A549 (cell line): ENCODE measurements around the gene RAPGEF3. TPM values are rescaled to one million over a fixed set of nuclear protein-coding genes. Genes with fewer than 3 reads are reported as not detected.

Source experiments
- ATAC-seq, 2 experiments: fragments of 200-7000 bp in 1 of 2; fragments of >200 bp in 1 of 2; cut with Nextera tagmentation in 1 of 2; cut with Tn5 transposase in 1 of 2; 3 replicates each; pipeline versions ENCODE4 v1.8.0 to v1.9.1; 2018 to 2020; ENCODE audit warnings: mild to moderate bottlenecking in 1 of 2, moderate library complexity in 1 of 2
- CTCF ChIA-PET: fragments of 300-600 bp; sonication (Branson Sonifier 250); formaldehyde crosslinking; extraction: SDS; loops from one replicate; lab custom pipeline; 2021; ENCODE audit warnings: antibody characterized with exemption, inconsistent platforms; lab: Yijun Ruan, JAX
- POLR2A ChIA-PET: fragments of 350-600 bp; formaldehyde crosslinking; extraction: SDS; loops from one replicate; lab custom pipeline; 2021; ENCODE audit warnings: antibody characterized with exemption, inconsistent platforms; lab: Yijun Ruan, JAX
- DNase-seq, 2 experiments: peaks; one replicate each; pipeline versions ENCODE4 v3.0.0 to v3.0.0-alpha.2; 2011 to 2016; ENCODE audit warnings: low read depth in 1 of 2, low spot score in 1 of 2
- FAIRE-seq: peaks from 2 replicates; lab custom pipeline; 2011; peaks lifted over from hg19 to GRCh38; lab: Jason Lieb, UNC
- H3K27ac ChIP-seq, 2 experiments: fragments of >200 bp; sonication (Bioruptor Twin); formaldehyde crosslinking; 3 replicates each; pipeline ENCODE4 v1.5.1; 2016 to 2017
- H3K4me1 ChIP-seq: fragments of >200 bp; sonication (Bioruptor Twin); formaldehyde crosslinking; 3 replicates; pipeline ENCODE4 v1.6.1; 2016
- H3K4me2 ChIP-seq: fragments of >200 bp; sonication (Bioruptor Twin); formaldehyde crosslinking; 3 replicates; pipeline ENCODE4 v1.6.1; 2016
- H3K4me3 ChIP-seq: fragments of >200 bp; sonication (Bioruptor Twin); formaldehyde crosslinking; 3 replicates; pipeline ENCODE4 v1.5.1; 2016
- H3K9me3 ChIP-seq: fragments of >200 bp; sonication (Bioruptor Twin); formaldehyde crosslinking; 3 replicates; pipeline ENCODE4 v1.6.1; 2016
- ATOH8 ChIP-seq: fragments of 250-450 bp; sonication (Bioruptor Pico); IDR thresholded peaks from 2 replicates; pipeline ENCODE4 v1.5.0; 2020; ENCODE audit warnings: low read depth, mild to moderate bottlenecking, moderate library complexity
- BCL3 ChIP-seq: fragments of >200 bp; sonication (Bioruptor Twin); formaldehyde crosslinking; IDR thresholded peaks from 3 replicates; pipeline ENCODE4 v1.6.1; 2016
- CHD2 ChIP-seq: fragments of 150-350 bp; IDR thresholded peaks from 2 replicates; pipeline ENCODE4 v1.6.1; 2014; ENCODE audit warnings: low read length; ENCODE audit not compliant: partially characterized antibody
- CTCF ChIP-seq: fragments of >200 bp; sonication (Bioruptor Twin); formaldehyde crosslinking; IDR thresholded peaks from 3 replicates; pipeline ENCODE4 v1.5.1; 2016
- E2F6 ChIP-seq: IDR thresholded peaks from 2 replicates; pipeline ENCODE4 v1.6.1; 2012; ENCODE audit warnings: low read depth, borderline replicate concordance
- EHMT2 ChIP-seq: fragments of 200-600 bp; sonication (generic); IDR thresholded peaks from 2 replicates; pipeline ENCODE4 v1.6.1; 2016; ENCODE audit warnings: antibody characterized with exemption, low read depth, mild to moderate bottlenecking, moderate library complexity
- ESRRA ChIP-seq: fragments of 150-350 bp; IDR thresholded peaks from 2 replicates; pipeline ENCODE4 v1.6.1; 2014; ENCODE audit warnings: mild to moderate bottlenecking, low read length, borderline replicate concordance
- HDAC2 ChIP-seq: fragments of 200-600 bp; sonication (generic); IDR thresholded peaks from 2 replicates; pipeline ENCODE4 v1.6.1; 2016
- HES2 ChIP-seq: fragments of >200 bp; sonication (Bioruptor Twin); formaldehyde crosslinking; IDR thresholded peaks from 2 replicates; pipeline ENCODE4 v1.6.1; 2016
- HOXA7 ChIP-seq: fragments of 250-450 bp; sonication (Bioruptor Pico); IDR thresholded peaks from 2 replicates; pipeline ENCODE4 v1.5.0; 2020; ENCODE audit warnings: mild to moderate bottlenecking, moderate library complexity
- KDM1A ChIP-seq: fragments of 200-600 bp; sonication (generic); IDR thresholded peaks from 2 replicates; pipeline ENCODE4 v1.6.1; 2016; ENCODE audit warnings: low read depth, mild to moderate bottlenecking
- MAX ChIP-seq: IDR thresholded peaks from 2 replicates; pipeline ENCODE4 v1.6.1; 2012
- MAZ ChIP-seq: fragments of 150-350 bp; IDR thresholded peaks from 2 replicates; pipeline ENCODE4 v1.6.1; 2014; ENCODE audit warnings: antibody characterized with exemption, low read depth, low read length, borderline replicate concordance
- NFE2L2 ChIP-seq: fragments of 150-350 bp; conservative IDR thresholded peaks from 2 replicates; pipeline ENCODE4 v1.6.1; 2014; ENCODE audit warnings: low read length
- POLR2A ChIP-seq: IDR thresholded peaks from 2 replicates; pipeline ENCODE4 v1.6.1; 2012; ENCODE audit warnings: mild to moderate bottlenecking, low read length
- POLR2AphosphoS2 ChIP-seq: conservative IDR thresholded peaks from 2 replicates; pipeline ENCODE4 v1.6.1; 2012; ENCODE audit warnings: low read length, improper control_type of control experiment, inconsistent platforms
- RAD21 ChIP-seq, 2 experiments: fragments of >200 bp in 1 of 2; sonication (Bioruptor Twin) in 1 of 2; formaldehyde crosslinking in 1 of 2; IDR thresholded peaks in 1 of 2; conservative IDR thresholded peaks in 1 of 2; 2 replicates in 1 of 2; 3 replicates in 1 of 2; pipeline ENCODE4 v1.6.1; 2012 to 2018; ENCODE audit warnings: inconsistent platforms in 1 of 2
- REST ChIP-seq: fragments of 200-600 bp; sonication (generic); IDR thresholded peaks from 2 replicates; pipeline ENCODE4 v1.6.1; 2016; ENCODE audit warnings: antibody characterized with exemption, mild to moderate bottlenecking, moderate library complexity
- SMC3 ChIP-seq: fragments of >200 bp; sonication (Bioruptor Twin); formaldehyde crosslinking; IDR thresholded peaks from 3 replicates; pipeline ENCODE4 v1.6.1; 2018; ENCODE audit warnings: inconsistent platforms
- SREBF2 ChIP-seq: fragments of 450-650 bp; IDR thresholded peaks from 2 replicates; pipeline ENCODE4 v1.6.1; 2014; ENCODE audit warnings: mild to moderate bottlenecking, moderate library complexity
- TFCP2L1 ChIP-seq: fragments of 250-450 bp; sonication (Bioruptor Pico); IDR thresholded peaks from 2 replicates; pipeline ENCODE4 v1.5.0; 2021; ENCODE audit warnings: mild to moderate bottlenecking
- ZC3H11A ChIP-seq: fragments of 450-650 bp; IDR thresholded peaks from 2 replicates; pipeline ENCODE4 v1.6.1; 2014; ENCODE audit warnings: antibody characterized with exemption, mild to moderate bottlenecking
- WGBS: methylation state at CpG from one replicate; pipeline ENCODE4 v1.1.6; 2017; ENCODE audit errors: missing lambda C conversion rate; 5-methylcytosine and 5-hydroxymethylcytosine counted together
- polyA plus RNA-seq, 4 experiments: library from polyadenylated mRNA; depleted of rRNA in 3 of 4; stranded (reverse); fragments of >200 nt; fragmentation: RNase III in 1 of 4; extraction: RNeasy Plus Mini Kit Qiagen cat#74134 plus additional on column Dnase treatment in 1 of 4; gene quantifications; 2 replicates in 3 of 4; 3 replicates in 1 of 4; pipeline ENCODE4 v1.2.3, GENCODE V29; 2011 to 2017

Gene RAPGEF3
- polyA plus RNA-seq, 2 of the 4 experiments (the other 2 are of a cell fraction): 0.70 to 0.89 TPM

GRCh38 chr12:47768323-47768811 lies 9.7 kb upstream of the RAPGEF3 start:
- DNase-seq (peak in 1 of 2 experiments; percentile 51), ATAC-seq (peak in 1 of 2 experiments; percentile 18; a peak in 3 of 6 replicates), FAIRE-seq (no peak)
- H3K27ac ChIP-seq: peak overlapping the region; percentile 50 to 71; a peak in 4 of 6 replicates
- H3K4me3 ChIP-seq: no peak overlapping the region
- H3K9me3 ChIP-seq: no peaks in the 10 kb centered on the region
- WGBS: 41% methylated on average over 2 of the region's 2 CpGs
- TF ChIP-seq ESRRA (no peak), NFE2L2 (no peak), E2F6 (no peak), HES2 (no peak), SMC3 (no peak), TFCP2L1 (CRISPR knock-in tag) (no peak), POLR2AphosphoS2 (no peak), HDAC2 (no peak)
- peaks cover 47% of the 10 kb centered on the region for H3K4me1 ChIP-seq
- peak overlapping the region; percentile 39 for H3K4me2 ChIP-seq
- ChIA-PET CTCF (interaction anchor here (0.7 to 59.0 kb wide), 5 partner anchors 11 to 71 kb away, joined by 3 to 1532 read pairs (median 343); partner anchors contain the start of genes ENDOU, RAPGEF3 and RPAP3), POLR2A (interaction anchor here (2.4 kb wide), 1 partner anchor 62 kb away, joined by 7 read pairs; the partner anchor contains the start of gene RPAP3)

GRCh38 chr12:47767216-47767724 lies 8.6 kb upstream of the RAPGEF3 start:
- FAIRE-seq (no peak), DNase-seq (peak; percentile 48 to 69), ATAC-seq (peak; percentile 25 to 64; a peak in 3 of 6 replicates)
- H3K4me2 ChIP-seq: no peak overlapping the region
- H3K27ac ChIP-seq: peak overlapping the region in 1 of 2 experiments; percentile 71; a peak in 2 of 6 replicates
- no peak for TF ChIP-seq MAX
- peak; percentile 55 for TF ChIP-seq SMC3
- peak; percentile 70 to 84 for TF ChIP-seq RAD21 (conservative IDR thresholded peaks at IDR 0.05 in 1 of 2, IDR thresholded peaks at IDR 0.05 in 1 of 2)
- no peak for TF ChIP-seq ZC3H11A
- TF ChIP-seq CTCF: peak; percentile 68
- H3K4me3 ChIP-seq: no peak overlapping the region
- POLR2A ChIA-PET: no interaction called here
- CTCF ChIA-PET: interaction anchor here (0.6 to 59.0 kb wide), 14 partner anchors 12 to 1411 kb away, joined by 3 to 1532 read pairs (median 4); partner anchors contain the start of genes ENDOU, RAPGEF3 and RPAP3
- H3K4me1 ChIP-seq: peaks cover 42% of the 10 kb centered on the region
- no peaks in the 10 kb centered on the region for H3K9me3 ChIP-seq
- 33% methylated on average over 4 of the region's 4 CpGs for WGBS

GRCh38 chr12:47766502-47767215 lies 8.0 kb upstream of the RAPGEF3 start:
- Histone ChIP-seq H3K4me2 (no peak overlapping the region), H3K4me3 (no peak overlapping the region), H3K27ac (no peak overlapping the region), H3K4me1 (peaks cover 40% of the 10 kb centered on the region), H3K9me3 (no peaks in the 10 kb centered on the region)
- ChIA-PET CTCF (interaction anchor here (0.6 to 59.0 kb wide), 14 partner anchors 13 to 1410 kb away, joined by 3 to 1532 read pairs (median 4); partner anchors contain the start of genes ENDOU, RAPGEF3 and RPAP3), POLR2A (no interaction called here)
- ATAC-seq (no peak), FAIRE-seq (no peak), DNase-seq (no peak)
- WGBS: 64% methylated on average over 4 of the region's 5 CpGs
- TF ChIP-seq SREBF2 (no peak), BCL3 (no peak), EHMT2 (no peak), CHD2 (no peak), NFE2L2 (no peak), MAZ (no peak), SMC3 (no peak), HOXA7 (CRISPR knock-in tag) (no peak), REST (no peak), KDM1A (no peak), POLR2A (no peak), ATOH8 (CRISPR knock-in tag) (no peak)
